OCI-LY3 (cell line): ENCODE results near the gene DISP1.

ENCODE experiments used
- CTCF ChIP-seq: fragments of 200-600, 300-600 bp; sonication (generic); IDR thresholded peaks from 2 replicates; pipeline ENCODE4 v1.5.1; 2014; ENCODE audit warnings: antibody characterized with exemption, low read length, low read depth
- EZH2phosphoT487 ChIP-seq: fragments of 200-600 bp; shearing (Covaris generic); IDR thresholded peaks from 2 replicates; pipeline ENCODE4 v1.6.1; 2018; ENCODE audit warnings: antibody characterized with exemption, mixed run types, low read depth

- no peak for TF ChIP-seq CTCF
- TF ChIP-seq EZH2phosphoT487, result no peak
Measured at GRCh38 chr1:222818171-222818570, 3.3 kb downstream of the DISP1 start.
